K562 (cell line): ENCODE data around the gene CXCL14. TPM values are rescaled to one million over a fixed set of nuclear protein-coding genes. Genes with fewer than 3 reads are reported as not detected.

ENCODE experiments used
- ATAC-seq: fragments of 200-7000 bp; cut with Tn5 transposase; 3 replicates; pipeline ENCODE4 v1.9.1; 2020; ENCODE audit warnings: moderate library complexity
- BruUV-seq: library from RNA; stranded (reverse); fragments of 400-500 nt; replicated peaks from 2 replicates; lab custom pipeline; 2021; lab: Mats Ljungman, UMichigan
- CTCF ChIA-PET: fragments of 300-600 bp; formaldehyde crosslinking; extraction: SDS; loops from one replicate; lab custom pipeline; 2021; ENCODE audit warnings: low intra/inter-chr PET ratio; lab: Yijun Ruan, JAX
- POLR2A ChIA-PET: fragments of 300-600, 350-650 bp; sonication (Branson Sonifier 250); formaldehyde crosslinking; extraction: SDS; loops from one replicate; lab custom pipeline; 2021; ENCODE audit warnings: antibody characterized with exemption, inconsistent platforms; lab: Yijun Ruan, JAX
- DNase-seq, 4 experiments: peaks; one replicate each; pipeline versions ENCODE4 v3.0.0 to v3.0.0-alpha.2; 2011 to 2018; ENCODE audit warnings: low spot score in 3 of 4, mixed read lengths in 3 of 4; ENCODE audit errors: extremely low read depth in 1 of 4
- FAIRE-seq: peaks from 2 replicates; lab custom pipeline; 2011; peaks lifted over from hg19 to GRCh38; lab: Jason Lieb, UNC
- H2AFZ ChIP-seq: 2 replicates; pipeline ENCODE4 v1.6.0; 2011; ENCODE audit warnings: low read depth, low read length, control low read depth, inconsistent platforms
- H3K27ac ChIP-seq: fragments of 200-600 bp; 3 replicates; pipeline ENCODE4 v1.8.0; 2011; ENCODE audit warnings: low read depth, mild to moderate bottlenecking, control low read depth, inconsistent platforms, low read length, moderate library complexity, mixed read lengths; ENCODE audit errors: extremely low read depth
- H3K27me3 ChIP-seq, 2 experiments: fragments of 300-600 bp in 1 of 2; 2 replicates in 1 of 2; 3 replicates in 1 of 2; pipeline versions ENCODE4 v1.6.0 to v1.8.0; 2011; ENCODE audit warnings: inconsistent platforms in 2 of 2, low read length in 2 of 2, mild to moderate bottlenecking in 1 of 2, mixed read lengths in 1 of 2, moderate library complexity in 1 of 2; ENCODE audit not compliant: control insufficient read depth in 2 of 2, insufficient read depth in 2 of 2
- H3K36me3 ChIP-seq: fragments of 300-600 bp; 3 replicates; pipeline ENCODE4 v1.8.0; 2011; ENCODE audit warnings: mild to moderate bottlenecking, low read length, inconsistent platforms; ENCODE audit not compliant: control insufficient read depth, insufficient read depth
- H3K4me1 ChIP-seq, 2 experiments: fragments of 200-600 bp in 1 of 2; replicated peaks in 1 of 2; 2 replicates in 1 of 2; 3 replicates in 1 of 2; pipeline versions ENCODE4 v1.5.1 to v1.8.0; 2011; ENCODE audit warnings: inconsistent platforms in 2 of 2, low read length in 2 of 2, mild to moderate bottlenecking in 1 of 2, mixed read lengths in 1 of 2, moderate library complexity in 1 of 2; ENCODE audit not compliant: control insufficient read depth in 2 of 2, insufficient read depth in 2 of 2
- H3K4me2 ChIP-seq: 2 replicates; pipeline ENCODE4 v1.6.1; 2011; ENCODE audit warnings: low read length, control low read depth, inconsistent platforms, mixed read lengths; ENCODE audit not compliant: insufficient read depth
- H3K4me3 ChIP-seq: fragments of 200-600 bp; sonication (generic), shearing (Covaris generic); 2 replicates; pipeline ENCODE4 v1.5.1; 2016; ENCODE audit warnings: control low read depth, inconsistent platforms
- H3K79me2 ChIP-seq: fragments of 200-600 bp; 3 replicates; pipeline ENCODE4 v1.8.0; 2011; ENCODE audit warnings: low read length, inconsistent platforms; ENCODE audit not compliant: control insufficient read depth, insufficient read depth
- H3K9ac ChIP-seq, 2 experiments: 2 replicates each; pipeline versions ENCODE4 v1.6.0 to v1.6.1; 2011; ENCODE audit warnings: low read depth in 2 of 2, low read length in 2 of 2, control low read depth in 1 of 2, inconsistent platforms in 1 of 2, mild to moderate bottlenecking in 1 of 2, mixed read lengths in 1 of 2; ENCODE audit not compliant: insufficient read depth in 1 of 2
- H3K9me1 ChIP-seq: one replicate; pipeline ENCODE4 v1.6.0; 2011; ENCODE audit warnings: inconsistent platforms, mild to moderate bottlenecking, low read length, moderate library complexity; ENCODE audit not compliant: control insufficient read depth, insufficient read depth
- H3K9me3 ChIP-seq: replicated peaks from 2 replicates; pipeline ENCODE4 v1.5.1; 2011; ENCODE audit warnings: low read depth, low read length, inconsistent platforms; ENCODE audit not compliant: control insufficient read depth, insufficient read depth
- H4K20me1 ChIP-seq: replicated peaks from 2 replicates; pipeline ENCODE4 v1.6.1; 2011; ENCODE audit warnings: low read length, inconsistent platforms, mixed read lengths; ENCODE audit not compliant: control insufficient read depth, insufficient read depth
- EWSR1 ChIP-seq: fragments of 450-650 bp; IDR thresholded peaks from 2 replicates; pipeline ENCODE4 v1.6.1; 2018; ENCODE audit warnings: borderline replicate concordance, mild to moderate bottlenecking, low read depth, moderate library complexity; ENCODE audit not compliant: partially characterized antibody
- FOXP4 ChIP-seq: sonication (generic); formaldehyde crosslinking; IDR thresholded peaks from 2 replicates; pipeline ENCODE4 v1.8.0; 2022; ENCODE audit warnings: mild to moderate bottlenecking, missing genetic modification reagents, borderline replicate concordance
- HES1 ChIP-seq: fragments of 450-650 bp; IDR thresholded peaks from 2 replicates; pipeline ENCODE4 v1.6.1; 2016; ENCODE audit warnings: low read depth, mild to moderate bottlenecking, moderate library complexity
- ILK ChIP-seq: fragments of 450-650 bp; IDR thresholded peaks from 2 replicates; pipeline ENCODE4 v1.6.1; 2016; ENCODE audit warnings: missing genetic modification characterization, low read depth, mild to moderate bottlenecking, missing compliant biosample characterization, moderate library complexity, borderline replicate concordance
- NFATC3 ChIP-seq: fragments of 450-650 bp; IDR thresholded peaks from 2 replicates; pipeline ENCODE4 v1.6.1; 2017; ENCODE audit warnings: mild to moderate bottlenecking
- NKRF ChIP-seq: fragments of 450-650 bp; IDR thresholded peaks from 2 replicates; pipeline ENCODE4 v1.6.1; 2016; ENCODE audit warnings: borderline replicate concordance
- RCOR1 ChIP-seq, 2 experiments: IDR thresholded peaks; 2 replicates each; pipeline ENCODE4 v1.6.1; 2012; ENCODE audit warnings: low read depth in 2 of 2, low read length in 2 of 2, borderline replicate concordance in 1 of 2, improper control_type of control experiment in 1 of 2
- SRSF9 ChIP-seq: fragments of 200-400 bp; formaldehyde crosslinking; IDR thresholded peaks from 2 replicates; pipeline ENCODE4 v1.6.1; 2017; ENCODE audit warnings: low read depth, low read length, borderline replicate concordance
- TEAD1 ChIP-seq, 2 experiments: fragments of 450-650 bp in 1 of 2; sonication (generic) in 1 of 2; formaldehyde crosslinking; IDR thresholded peaks; 2 replicates each; pipeline versions ENCODE4 v1.4.0 to v1.8.0; 2020 to 2022; ENCODE audit warnings: mild to moderate bottlenecking in 2 of 2, missing genetic modification reagents in 1 of 2
- TEAD2 ChIP-seq: fragments of 450-650 bp; IDR thresholded peaks from 2 replicates; pipeline ENCODE4 v1.6.1; 2016; ENCODE audit warnings: missing genetic modification characterization, control low read depth, missing compliant biosample characterization
- XRCC4 ChIP-seq: IDR thresholded peaks from one replicate; pipeline ENCODE4 v1.6.1; 2011; ENCODE audit not compliant: insufficient read depth, insufficient read length; ENCODE audit errors: extremely low read depth
- WGBS: fragments of 100-300 bp; shearing (Covaris generic); methylation state at CpG from one replicate; pipeline ENCODE4 v1.1.6; 2016; ENCODE audit warnings: low coverage, mixed read lengths; ENCODE audit not compliant: insufficient coverage; ENCODE audit errors: missing lambda C conversion rate; 5-methylcytosine and 5-hydroxymethylcytosine counted together
- in situ Hi-C: fragments of 300-500 bp; cut with MboI; formaldehyde crosslinking; loops from 4 replicates; pipeline ENCODE4 v1.15.0; 2018; ENCODE audit warnings: inconsistent platforms, mixed read lengths
- intact Hi-C: fragments of 100-400 bp; cut with micrococcal nuclease; formaldehyde crosslinking; loops from 2 replicates; pipeline ENCODE4 v1.14.2; 2022
- polyA plus RNA-seq, 8 experiments: library from polyadenylated mRNA; depleted of rRNA in 4 of 8; stranded (reverse) in 5 of 8; unstranded in 3 of 8; fragments of >200 nt; fragmentation: Nextera tagmentation in 2 of 8; fragmentation: Illumina TruSeq in 1 of 8; extraction: Ambion mirVana in 2 of 8; extraction: Trizol in 1 of 8; gene quantifications; 2 replicates each; pipeline versions ENCODE4 v1.2.1 to v1.2.3, GENCODE V29; 2011 to 2014; ENCODE audit warnings: inconsistent platforms in 1 of 8, missing spikeins in 1 of 8
- total RNA-seq, 7 experiments: library from RNA; depleted of rRNA in 6 of 7; stranded (reverse); fragments of >200 nt in 6 of 7; fragmentation: Illumina TruSeq in 2 of 7; extraction: Trizol in 2 of 7; gene quantifications; 2 replicates each; pipeline versions ENCODE4 v1.2.1 to v1.2.3, GENCODE V29; 2011 to 2021; ENCODE audit warnings: low replicate concordance in 1 of 7

CXCL14 gene
- total and polyA plus RNA-seq, 9 of the 15 experiments (the other 6 are each of a cell fraction or from before 2014, with no cell fraction given), result not detected

GRCh38 chr5:135543001-135543484 is 35.7 kb downstream of the CXCL14 start (continued):
- no peak for TF ChIP-seq EWSR1
- TF ChIP-seq XRCC4, result no peak
- no peak for TF ChIP-seq ILK (tag)
- no peak for TF ChIP-seq SRSF9
- no peak for TF ChIP-seq FOXP4 (CRISPR knock-in tag)
- no peak for TF ChIP-seq NFATC3

GRCh38 chr5:135541807-135542502 is 36.8 kb downstream of the CXCL14 start:
- H3K79me2 ChIP-seq, result no peaks in the 10 kb centered on the region
- H3K9me3 ChIP-seq, result no peaks in the 10 kb centered on the region
- no peaks in the 10 kb centered on the region for H3K9me1 ChIP-seq
- H3K27ac ChIP-seq, result no peak overlapping the region
- FAIRE-seq (no peak), ATAC-seq (no peak), DNase-seq (no peak)
- in situ Hi-C loops, result no loop called here
- ChIA-PET CTCF (no interaction called here), POLR2A (no interaction called here)
- H3K4me2 ChIP-seq, result no peak overlapping the region
- H2AFZ ChIP-seq, result no peak overlapping the region
- intact Hi-C loops, result no loop called here
- no peak overlapping the region for H3K4me3 ChIP-seq
- peaks cover 5% of the 10 kb centered on the region; the same call in 1 of the 2 replicates for H4K20me1 ChIP-seq
- WGBS, result 14% methylated on average over 10 of the region's 11 CpGs
- no peaks in the 10 kb centered on the region for H3K36me3 ChIP-seq
- H3K4me1 ChIP-seq, result peaks cover 0 to 7% of the 10 kb centered on the region in 2 experiments; a peak in 1 of 5 replicates
- BruUV-seq, result no TSS peak
- H3K9ac ChIP-seq, result no peak overlapping the region
- peaks cover 0 to 14% of the 10 kb centered on the region in 2 experiments; a peak in 3 of 5 replicates for H3K27me3 ChIP-seq
- TF ChIP-seq RCOR1 (IDR thresholded peaks at IDR 0.05; ENCODE audit: borderline replicate concordance in 1 of 2, low read depth in 2 of 2, low read length in 2 of 2) (no peak), TEAD1 (CRISPR knock-in tag; IDR thresholded peaks at IDR 0.05) (no peak), NKRF (no peak), TEAD2 (tag) (no peak), HES1 (no peak)
